A204.1 (cell line): ENCODE measurements around the gene SLC38A1.
"Not testable (repeated sequence)": the region's sequence is repeated elsewhere in the genome, so short reads cannot be mapped to it uniquely, and the experiment has no call there.

Experiments
- FAIRE-seq: peaks from 2 replicates; lab custom pipeline; 2012; peaks lifted over from hg19 to GRCh38; lab: Jason Lieb, UNC

Gene SLC38A1

DNA sequence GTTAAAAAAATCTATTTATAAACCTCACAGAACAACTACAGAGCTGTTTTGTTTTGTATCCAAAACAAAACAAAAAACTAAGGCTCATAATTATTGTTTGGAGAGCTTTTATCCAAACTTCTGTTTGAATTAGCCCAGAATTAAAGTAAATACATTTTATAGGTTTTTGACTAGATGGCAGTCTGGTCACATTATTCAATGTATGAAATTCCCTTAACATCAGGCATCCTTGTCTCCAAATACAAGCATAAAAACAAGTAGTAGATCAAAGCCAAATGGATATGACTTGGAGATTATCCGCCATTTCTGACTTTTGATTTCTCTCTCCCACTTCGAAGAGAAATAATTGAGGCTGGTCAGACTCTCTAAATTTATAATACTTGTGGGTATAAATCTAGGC is 63.5 kb downstream of the SLC38A1 start:
- peak; percentile 46 for FAIRE-seq

DNA sequence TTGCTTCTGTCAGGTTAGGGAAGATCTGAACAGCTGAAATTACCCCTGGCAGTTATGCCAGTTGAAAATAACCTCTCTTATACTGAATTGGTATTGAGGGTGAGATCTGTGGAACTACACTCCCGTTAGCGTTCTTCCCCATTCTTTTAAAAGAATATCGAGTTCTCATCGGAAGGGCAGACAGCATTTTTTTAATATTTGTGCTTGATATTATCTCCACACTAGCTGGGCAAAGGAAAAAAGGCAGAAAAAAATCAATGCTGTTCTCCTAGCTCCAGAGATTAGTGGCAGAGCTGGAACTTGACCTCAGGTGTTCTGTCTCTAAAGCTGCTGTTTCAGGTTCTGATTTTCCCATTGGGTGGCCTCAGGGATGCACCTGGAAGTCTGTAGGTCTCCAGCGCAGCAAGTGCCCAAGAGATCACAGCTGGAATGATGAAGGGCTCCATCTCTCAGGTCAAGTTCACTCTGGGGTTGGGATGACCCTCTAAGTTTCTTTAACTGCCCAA is 67.5 kb downstream of the SLC38A1 start:
- FAIRE-seq: no peak

DNA sequence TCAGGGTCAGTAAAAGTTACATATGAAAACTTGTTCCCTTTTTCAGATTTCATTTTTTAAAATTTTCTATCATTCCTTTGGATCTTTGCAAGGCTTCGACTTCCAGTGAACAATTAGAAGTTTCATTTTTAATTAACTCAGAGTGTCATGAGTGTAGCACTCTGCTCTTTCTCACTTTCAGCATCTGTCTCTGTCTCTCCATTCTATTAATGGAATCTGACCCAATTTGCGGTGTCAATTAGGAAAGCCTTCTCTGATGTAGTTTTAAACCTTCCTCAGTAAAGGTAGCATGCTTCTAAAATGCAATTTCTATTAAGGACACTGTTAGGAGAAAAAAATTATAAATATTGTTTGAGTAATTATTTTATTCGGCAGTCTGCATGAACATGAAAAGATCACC is 68.3 kb downstream of the SLC38A1 start:
- no peak for FAIRE-seq

DNA sequence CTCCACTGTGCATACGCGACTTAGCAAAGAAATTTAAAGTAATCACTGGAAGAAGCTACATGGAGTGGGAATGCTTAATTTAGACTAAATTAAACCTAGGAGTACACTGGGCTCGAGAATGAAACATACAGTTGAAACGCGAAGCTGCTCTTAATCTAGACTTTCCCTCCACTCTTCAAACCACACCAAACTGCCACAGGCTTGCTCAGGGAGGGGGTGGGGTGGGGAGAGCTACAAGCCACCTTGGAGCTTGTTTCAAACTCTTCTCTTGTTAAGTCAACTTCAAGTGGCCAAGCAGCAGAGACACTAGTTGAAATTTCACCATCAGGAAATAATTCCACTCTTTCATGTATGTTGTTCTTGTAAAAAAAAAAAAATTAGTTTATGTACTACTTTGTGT is 69.9 kb downstream of the SLC38A1 start:
- no peak for FAIRE-seq

DNA sequence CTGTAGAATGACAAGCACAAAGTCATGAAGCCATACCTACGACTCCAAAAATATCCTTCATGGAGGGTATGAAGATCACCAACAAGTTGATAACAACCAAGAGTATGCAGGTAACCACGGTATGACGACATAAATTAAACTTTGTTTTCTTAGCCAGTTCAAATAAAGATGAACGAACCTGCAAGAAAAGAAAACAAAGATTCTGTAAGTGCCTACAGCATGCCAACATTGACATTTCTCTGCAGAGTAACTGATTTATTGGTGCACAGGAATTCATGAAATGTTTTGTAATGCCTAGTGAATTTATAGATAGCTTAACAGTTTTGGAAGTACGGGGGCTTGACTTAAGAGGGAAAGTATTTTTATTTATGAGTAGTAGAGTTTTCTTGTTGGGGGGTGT is 71.0 kb downstream of the SLC38A1 start:
- no peak for FAIRE-seq

DNA sequence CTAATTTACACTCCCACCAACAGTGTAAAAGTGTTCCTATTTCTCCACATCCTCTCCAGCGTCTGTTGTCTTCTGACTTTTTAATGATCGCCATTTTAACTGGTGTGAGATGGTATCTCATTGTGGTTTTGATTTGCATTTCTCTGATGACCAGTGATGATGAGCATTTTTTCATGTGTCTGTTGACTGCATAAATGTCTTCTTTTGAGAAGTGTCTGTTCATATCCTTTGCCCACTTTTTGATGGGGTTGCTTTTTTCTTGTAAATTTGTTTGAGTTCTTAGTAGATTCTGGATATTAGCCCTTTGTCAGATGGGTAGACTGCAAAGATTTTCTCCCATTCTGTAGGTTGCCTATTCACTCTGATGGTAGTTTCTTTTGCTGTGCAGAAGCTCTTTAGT is 78.3 kb downstream of the SLC38A1 start:
- not testable (repeated sequence) for FAIRE-seq

DNA sequence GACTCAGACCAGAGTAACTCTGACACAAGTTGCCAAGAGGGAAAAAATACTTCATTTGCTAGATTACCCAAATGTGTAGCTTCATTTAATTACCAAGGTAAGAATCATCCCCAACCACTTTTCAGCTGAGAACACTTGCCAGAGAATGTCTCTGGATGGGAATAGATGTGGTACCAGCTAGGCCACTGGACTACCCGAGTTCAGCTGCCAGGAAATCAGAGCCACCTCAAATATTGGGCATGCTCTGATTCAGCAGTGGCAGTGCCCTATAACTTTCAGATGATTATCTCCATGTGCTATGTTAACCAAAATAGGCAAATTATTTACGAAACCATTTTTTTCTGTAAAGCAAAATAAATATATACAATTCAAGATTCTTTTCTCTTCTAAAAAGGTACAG is 80.7 kb downstream of the SLC38A1 start:
- no peak for FAIRE-seq

DNA sequence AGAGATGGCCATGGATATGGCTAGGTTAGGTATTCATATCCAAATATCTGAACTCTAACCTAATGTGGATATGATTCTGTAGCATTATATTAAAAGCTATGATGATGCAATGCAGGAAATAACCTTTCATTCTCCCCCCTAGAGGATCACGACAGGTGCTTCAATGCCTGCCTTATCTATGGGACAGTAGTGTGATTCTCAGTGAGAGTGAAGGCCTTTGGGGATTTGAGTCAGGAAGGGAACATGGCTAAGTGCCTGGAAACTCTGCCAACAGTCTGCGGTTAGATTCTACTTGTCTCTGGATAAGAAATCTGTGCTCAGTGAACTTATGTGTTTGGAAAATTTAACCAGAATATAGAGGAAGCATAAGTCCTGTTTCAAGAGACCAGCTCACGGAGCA is 81.8 kb downstream of the SLC38A1 start:
- FAIRE-seq: no peak

DNA sequence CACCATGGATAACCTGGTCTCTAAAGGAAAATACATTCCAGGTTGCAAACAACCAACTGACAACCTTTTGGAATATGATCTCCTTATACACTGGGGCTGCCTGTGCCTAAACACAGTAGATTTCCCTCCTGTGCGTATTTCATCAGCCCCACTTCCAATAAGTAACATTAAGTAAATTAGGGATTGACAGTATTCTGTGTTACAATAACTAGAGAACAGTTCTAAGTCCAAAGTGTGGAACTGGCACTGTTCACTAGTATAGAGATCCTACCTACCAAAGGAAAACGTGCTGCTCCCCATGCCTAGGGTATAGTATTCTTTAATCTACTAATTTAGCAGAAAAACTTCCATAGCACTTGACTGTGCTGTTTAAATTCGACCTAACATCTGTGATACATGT is 82.8 kb downstream of the SLC38A1 start:
- FAIRE-seq: no peak

DNA sequence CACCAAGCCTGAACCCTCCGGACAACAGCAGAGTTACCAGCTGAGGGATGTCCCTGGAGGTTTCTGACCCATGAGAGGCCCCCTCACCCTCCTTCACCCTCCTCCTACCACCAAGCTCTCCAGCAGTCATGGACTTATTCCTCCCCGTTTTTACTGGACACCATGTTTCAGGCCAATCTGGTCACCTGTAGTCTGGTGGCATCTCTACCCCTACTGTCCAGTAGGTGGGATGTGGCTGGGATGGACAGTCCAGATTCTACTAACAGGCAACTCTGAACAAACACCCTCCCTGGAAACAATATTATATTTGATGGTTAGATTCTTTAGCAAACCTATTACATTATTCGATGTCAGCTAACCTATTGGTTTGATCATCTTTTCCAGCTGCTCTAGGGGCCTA is 83.2 kb downstream of the SLC38A1 start:
- FAIRE-seq: no peak

DNA sequence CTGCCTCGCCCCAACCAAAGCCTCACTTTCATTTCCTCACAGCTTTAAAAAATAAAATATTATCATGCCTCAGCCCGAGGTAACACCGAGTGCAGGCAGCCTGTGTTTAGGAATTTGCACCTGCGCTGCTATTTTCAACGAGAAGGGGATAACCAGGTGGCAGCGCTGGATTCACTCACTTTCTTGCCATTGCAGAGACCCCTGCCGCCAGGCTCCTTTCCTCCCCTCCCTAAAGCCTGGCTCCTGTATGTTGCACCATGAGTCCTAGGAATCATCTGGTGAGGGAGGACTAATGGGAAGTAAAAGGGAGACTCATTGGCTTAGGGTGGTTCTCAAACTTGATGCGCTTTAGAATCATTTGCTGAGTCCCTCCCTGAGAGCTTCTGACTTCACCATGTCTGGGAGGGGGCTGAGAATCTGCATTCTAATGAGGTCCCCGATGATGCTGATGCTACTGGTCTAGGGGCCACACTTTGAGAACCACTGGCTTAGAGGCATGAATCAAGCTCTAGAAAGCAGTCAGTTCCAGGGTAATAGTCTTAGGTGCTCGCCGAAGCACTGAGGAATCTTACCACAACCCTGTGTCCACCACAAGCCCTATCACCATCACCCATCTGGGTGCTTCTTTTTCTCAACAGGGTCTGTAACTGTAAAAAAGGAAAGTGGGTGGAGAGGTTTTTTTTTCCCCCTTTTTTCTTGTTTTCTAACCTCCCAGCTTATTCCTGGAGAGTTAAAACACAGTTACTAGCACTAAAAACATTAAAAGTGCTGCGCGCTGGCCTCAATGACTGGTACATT is 83.8 kb downstream of the SLC38A1 start:
- FAIRE-seq: no peak

DNA sequence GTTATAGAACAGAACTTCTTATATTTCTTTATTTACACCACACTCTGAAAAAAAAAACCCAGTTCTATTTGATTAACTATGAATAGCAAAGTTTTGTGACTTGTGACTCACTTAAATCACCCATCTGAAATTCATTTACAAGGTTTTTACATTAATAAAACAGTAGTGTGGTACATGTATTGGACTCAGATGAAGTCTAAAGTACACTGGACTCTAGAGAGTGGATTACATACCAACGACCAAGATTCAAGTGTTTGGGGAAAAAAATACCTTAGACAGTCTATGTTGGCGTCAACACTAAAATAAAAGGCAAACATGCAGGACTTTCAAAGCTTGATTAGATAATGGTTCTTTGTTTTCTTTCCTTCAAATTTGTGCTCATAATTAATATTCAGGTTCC is 85.7 kb downstream of the SLC38A1 start:
- no peak for FAIRE-seq

DNA sequence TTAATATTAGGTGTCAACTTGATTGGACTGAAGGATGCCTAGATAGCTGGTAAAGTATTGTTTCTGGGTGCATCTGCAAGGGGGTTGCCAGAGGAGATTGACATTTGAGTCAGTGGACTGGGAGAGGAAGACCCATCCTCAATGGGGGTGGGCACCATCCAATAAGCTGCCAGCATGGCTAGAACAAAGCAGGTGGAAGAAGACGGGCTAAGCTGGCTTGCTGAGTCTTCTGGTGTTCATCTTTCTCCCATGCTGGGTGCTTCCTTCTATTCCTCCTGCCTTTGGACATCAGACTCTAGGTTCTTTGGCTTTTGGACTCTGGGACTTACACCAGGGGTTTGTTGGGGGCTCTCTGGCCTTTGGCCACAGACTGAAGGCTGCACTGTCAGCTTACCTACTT is 87.4 kb downstream of the SLC38A1 start:
- FAIRE-seq: no peak

DNA sequence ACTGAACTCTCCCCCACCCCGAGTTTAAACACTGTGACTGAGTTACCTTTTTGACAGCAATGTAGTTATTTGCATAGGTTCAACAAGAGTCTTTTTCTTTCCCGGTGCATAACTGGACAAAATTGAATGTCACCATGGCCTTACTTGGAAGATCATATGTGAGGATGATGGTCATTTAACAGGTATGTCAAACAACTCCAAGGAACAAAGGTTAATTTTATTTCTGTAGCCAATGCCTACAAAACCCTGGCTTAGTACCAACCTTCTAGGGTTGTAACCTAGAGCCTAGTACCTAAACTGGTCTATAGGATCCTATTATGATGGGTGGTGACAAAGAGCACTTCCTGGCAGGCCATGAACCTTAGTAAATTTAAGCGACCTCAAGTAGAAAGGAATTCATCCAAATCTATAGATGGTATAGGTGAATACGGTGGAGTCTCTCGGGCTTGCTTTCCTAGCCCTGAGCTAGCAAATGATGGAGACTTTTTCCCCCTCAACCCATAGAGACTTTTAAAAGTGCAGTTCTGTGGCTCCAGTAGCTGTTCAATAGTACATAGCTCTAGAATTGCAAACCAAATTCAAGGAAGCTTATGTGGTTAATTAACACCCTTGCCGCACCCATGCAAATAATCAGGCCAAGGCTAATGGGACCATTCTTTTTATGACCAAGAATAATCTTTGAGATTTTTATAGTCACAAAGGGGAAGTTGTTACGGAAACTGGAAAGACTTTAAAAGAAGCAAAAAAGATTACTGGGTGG is 89.0 kb downstream of the SLC38A1 start:
- FAIRE-seq: no peak

DNA sequence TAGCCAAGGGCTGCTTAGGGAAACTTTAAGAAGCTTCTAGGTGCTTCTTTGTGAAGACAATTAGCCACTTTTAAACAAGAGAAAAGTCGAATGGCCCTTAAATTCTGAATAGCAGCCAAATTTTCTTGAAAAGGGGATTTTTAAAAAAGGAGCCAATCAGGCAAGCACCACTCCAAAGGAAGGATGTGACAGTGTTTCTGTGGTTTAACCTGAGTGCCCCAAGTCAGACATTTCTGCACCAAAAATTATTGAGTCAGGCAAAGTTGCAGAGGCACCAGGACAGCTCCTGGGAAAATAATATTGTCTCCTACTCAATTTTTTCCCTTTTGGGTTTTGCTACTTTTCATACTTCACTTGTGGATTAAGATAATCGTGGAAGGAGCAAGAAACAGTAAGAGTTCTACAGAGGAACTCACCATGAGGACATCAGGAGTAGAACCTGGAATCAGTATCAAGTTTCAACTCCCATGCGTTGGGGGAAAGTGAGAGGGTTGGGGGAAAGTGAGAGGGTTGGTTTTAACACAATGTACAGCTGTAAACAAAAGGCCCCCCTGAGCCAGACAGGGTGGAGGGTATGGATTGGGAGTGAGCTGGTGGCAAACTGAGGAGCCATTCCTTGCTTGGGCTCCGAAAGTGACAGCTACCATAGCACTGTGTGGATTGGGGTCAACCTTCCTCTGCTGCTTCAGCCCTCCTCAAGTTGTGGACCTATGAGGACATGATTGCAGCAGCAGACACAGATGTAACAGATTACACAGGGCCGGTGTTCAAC is 90.8 kb downstream of the SLC38A1 start:
- FAIRE-seq: no peak

DNA sequence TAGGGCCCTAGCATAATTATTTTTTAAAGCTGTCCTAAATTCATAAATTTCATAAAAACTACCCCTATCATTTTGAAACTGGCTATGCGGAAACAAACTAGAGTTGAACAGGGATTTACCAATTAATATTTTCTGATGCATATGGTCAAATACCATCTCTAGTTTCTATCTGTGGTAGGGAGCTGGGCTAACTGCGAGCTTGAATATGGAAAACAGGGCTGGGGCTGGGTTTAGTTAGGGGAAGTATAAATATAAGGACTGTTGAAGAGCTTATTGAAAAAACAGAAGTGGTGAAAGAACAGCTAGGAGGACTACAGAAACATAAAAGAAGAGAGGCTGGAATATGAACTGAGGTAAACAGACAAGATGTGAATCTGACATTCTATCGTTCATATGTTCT is 91.8 kb downstream of the SLC38A1 start:
- no peak for FAIRE-seq

DNA sequence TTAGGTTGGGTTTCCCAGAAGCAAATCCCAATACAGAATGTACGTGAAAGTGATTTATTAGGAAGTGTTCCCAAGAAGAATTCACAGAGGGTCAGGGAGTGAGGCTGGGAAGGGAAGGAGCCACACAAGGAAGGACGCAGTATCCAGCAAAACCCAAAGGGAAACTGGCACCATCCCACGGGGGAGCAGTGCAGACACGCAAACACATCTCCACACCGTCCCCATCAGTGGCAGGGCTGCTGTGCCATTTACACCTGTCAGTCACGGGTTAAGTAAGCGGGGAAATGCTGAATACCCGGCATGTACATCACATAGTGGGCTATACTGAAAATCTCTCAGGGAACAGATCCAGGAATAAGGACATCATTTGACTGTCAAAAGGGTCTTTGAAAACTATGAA is 93.9 kb downstream of the SLC38A1 start:
- FAIRE-seq: no peak

DNA sequence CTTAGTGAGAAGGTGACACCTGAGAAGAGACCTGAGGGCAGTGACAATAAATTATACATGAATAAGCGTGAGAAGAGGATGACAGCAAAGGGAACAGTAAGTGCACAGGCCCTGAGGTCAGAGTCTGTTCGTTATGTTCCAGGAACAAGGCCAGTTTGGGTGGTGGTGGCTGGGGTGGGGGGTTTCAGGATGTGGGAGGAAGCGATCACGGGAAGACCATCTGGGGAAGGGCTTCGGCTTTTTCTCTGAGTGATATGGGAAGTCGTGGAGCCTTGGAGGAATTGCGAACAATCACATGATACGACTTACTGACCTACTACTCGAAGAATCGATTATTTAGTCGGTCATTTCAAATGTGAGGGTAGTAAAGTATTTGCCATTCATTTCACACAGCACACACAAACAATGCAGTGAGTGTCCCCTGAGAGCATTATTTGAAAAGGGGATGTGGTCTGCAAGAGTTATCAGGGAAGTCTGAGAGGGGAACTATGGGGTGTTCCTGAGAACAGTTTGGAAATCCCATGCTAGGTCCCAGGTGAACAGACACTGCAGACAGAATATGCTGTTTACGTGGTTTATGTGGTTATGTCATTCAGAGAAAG is 94.7 kb downstream of the SLC38A1 start:
- FAIRE-seq: no peak

DNA sequence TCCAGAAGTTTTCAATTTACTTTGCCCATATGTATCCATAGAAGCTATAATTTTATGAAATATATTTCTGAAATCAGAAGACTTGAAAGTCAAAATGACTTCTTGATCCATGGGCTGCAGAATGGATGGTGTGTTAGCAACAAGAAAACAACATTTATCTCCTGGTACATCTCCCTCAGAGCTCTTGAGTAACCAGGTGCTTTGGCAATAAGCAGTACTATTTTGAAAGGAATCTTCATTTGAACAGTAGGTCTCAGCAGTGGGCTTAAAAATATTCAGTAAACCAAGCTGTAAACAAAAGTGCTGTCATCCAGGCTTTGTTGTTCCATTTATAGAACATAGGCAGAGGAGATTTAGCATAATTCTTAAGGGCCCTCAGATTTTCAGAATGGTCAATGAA is 100.4 kb downstream of the SLC38A1 start:
- no peak for FAIRE-seq

DNA sequence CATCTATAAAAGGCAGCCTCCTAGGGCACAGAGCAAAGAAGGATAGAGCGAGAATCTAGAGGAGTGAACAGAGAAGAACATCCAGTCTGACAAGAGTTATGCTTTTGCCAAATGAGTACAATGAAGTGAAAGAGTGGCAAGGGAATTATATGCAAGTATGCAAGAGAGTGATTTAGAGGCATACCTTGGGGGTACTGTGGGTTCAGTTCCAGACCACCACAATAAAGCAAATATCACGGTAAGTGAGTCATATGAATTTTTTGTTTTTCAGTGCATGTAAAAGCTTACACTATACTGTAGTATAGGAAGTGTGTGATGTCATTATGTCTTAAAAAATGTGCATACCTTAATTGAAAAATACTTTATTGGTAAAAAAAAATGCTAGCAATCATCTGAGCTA is 101.4 kb downstream of the SLC38A1 start:
- no peak for FAIRE-seq

DNA sequence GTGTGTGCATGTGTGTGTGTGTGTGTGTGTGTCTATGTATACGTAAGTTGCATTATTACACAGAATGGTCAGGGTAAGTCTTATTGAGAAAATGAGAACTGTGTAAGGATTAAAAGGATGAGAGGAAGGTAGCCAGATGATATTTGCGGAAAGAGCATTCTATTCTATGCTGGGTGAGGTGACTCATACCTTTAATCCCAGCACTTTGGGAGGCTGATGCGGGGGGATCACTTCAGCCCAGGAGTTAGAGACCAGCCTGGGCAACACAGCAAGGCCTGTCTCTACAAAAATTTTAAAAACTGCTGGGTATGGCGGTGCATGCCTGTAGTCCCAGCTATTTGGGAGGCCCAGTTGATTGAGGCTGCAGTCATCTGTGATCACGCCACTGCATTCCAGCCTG is 103.7 kb downstream of the SLC38A1 start:
- FAIRE-seq: no peak

DNA sequence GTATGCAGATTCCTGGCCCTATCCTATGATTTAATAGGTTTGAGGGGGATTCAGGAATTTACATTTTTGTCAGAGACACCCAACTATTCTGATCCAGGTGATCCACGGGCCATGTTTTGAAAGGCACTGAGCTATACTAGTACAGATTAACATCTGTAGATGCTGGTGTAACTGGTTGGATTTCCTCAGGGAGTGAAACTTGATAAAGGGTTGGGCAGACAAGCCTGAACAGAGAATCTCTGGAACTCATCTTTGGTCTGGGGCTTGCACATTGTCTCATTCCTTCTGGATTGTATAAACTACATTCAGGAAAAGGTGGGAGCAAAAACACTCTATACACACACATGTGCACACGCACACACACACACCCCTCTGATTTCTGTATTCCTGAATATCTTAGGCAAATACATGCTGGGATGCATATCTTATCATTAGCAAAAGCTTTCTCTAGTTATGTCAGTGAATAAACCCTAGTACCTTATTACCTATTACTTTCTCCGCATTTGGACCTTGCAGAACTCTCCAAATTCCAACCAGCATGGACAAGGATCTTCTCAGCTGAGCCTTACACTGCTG is 104.6 kb downstream of the SLC38A1 start:
- FAIRE-seq: no peak
